Jurkat, Clone E6-1 (cell line): ENCODE data around the gene HPCAL1.

Experiments
- DNase-seq: peaks from one replicate; pipeline ENCODE4 v3.0.0-alpha.2; 2011; ENCODE audit warnings: low read depth, low spot score
- H3K4me3 ChIP-seq: 2 replicates; pipeline ENCODE4 v1.5.1; 2011; ENCODE audit warnings: mild to moderate bottlenecking, low read length, control low read depth, moderate library complexity

Gene HPCAL1

GRCh38 chr2:10329880-10330699, 27.4 kb downstream of the HPCAL1 start:
- H3K4me3 ChIP-seq, result peak overlapping the region; percentile 40
- DNase-seq, result peak; percentile 55

GRCh38 chr2:10330700-10331026, 28.0 kb downstream of the HPCAL1 start:
- no peak for DNase-seq
- H3K4me3 ChIP-seq, result peak overlapping the region; percentile 40

- peak overlapping the region; percentile 40 for H3K4me3 ChIP-seq
- peak; percentile 39 for DNase-seq
Observed at GRCh38 chr2:10331027-10331701, 28.5 kb downstream of the HPCAL1 start.

- no peak for DNase-seq
- H3K4me3 ChIP-seq, result peak overlapping the region; percentile 40; the same call in 1 of the 2 replicates
Observed at GRCh38 chr2:10331702-10332401, 29.1 kb downstream of the HPCAL1 start.

- no peak overlapping the region for H3K4me3 ChIP-seq
- DNase-seq, result no peak
Observed at GRCh38 chr2:10332402-10333246, 29.9 kb downstream of the HPCAL1 start.

- H3K4me3 ChIP-seq, result no peak overlapping the region
- DNase-seq, result no peak
Observed at GRCh38 chr2:10333247-10333613, 30.5 kb downstream of the HPCAL1 start.

- H3K4me3 ChIP-seq, result no peak overlapping the region
- no peak for DNase-seq
Observed at GRCh38 chr2:10333966-10334365, 31.3 kb downstream of the HPCAL1 start.

GRCh38 chr2:10335046-10335840, 32.5 kb downstream of the HPCAL1 start:
- DNase-seq, result no peak
- H3K4me3 ChIP-seq, result no peak overlapping the region

GRCh38 chr2:10336283-10336682, 33.6 kb downstream of the HPCAL1 start:
- H3K4me3 ChIP-seq, result no peak overlapping the region
- DNase-seq, result no peak

GRCh38 chr2:10337449-10338269, 35.0 kb downstream of the HPCAL1 start:
- no peak overlapping the region for H3K4me3 ChIP-seq
- DNase-seq, result no peak

- H3K4me3 ChIP-seq, result no peak overlapping the region
- no peak for DNase-seq
Observed at GRCh38 chr2:10338270-10339188, 35.8 kb downstream of the HPCAL1 start.

GRCh38 chr2:10339647-10340592, 37.2 kb downstream of the HPCAL1 start:
- no peak for DNase-seq
- H3K4me3 ChIP-seq, result no peak overlapping the region

- DNase-seq, result no peak
Observed at GRCh38 chr2:10340593-10340975, 37.9 kb downstream of the HPCAL1 start.

GRCh38 chr2:10341193-10341592, 38.5 kb downstream of the HPCAL1 start:
- no peak overlapping the region for H3K4me3 ChIP-seq
- DNase-seq, result no peak

More at GRCh38 chr2:10340593-10340975, 37.9 kb downstream of the HPCAL1 start:
- H3K4me3 ChIP-seq, result no peak overlapping the region

- H3K4me3 ChIP-seq, result no peak overlapping the region
Observed at GRCh38 chr2:10342245-10342951, 39.7 kb downstream of the HPCAL1 start.

More at GRCh38 chr2:10342245-10342951, 39.7 kb downstream of the HPCAL1 start:
- DNase-seq, result no peak
